GM20431 (cell line): Measurements from ENCODE around the gene SLC4A11.

Source experiments
- in situ Hi-C: fragments of 300-500 bp; cut with MseI, MboI; formaldehyde crosslinking; loops from one replicate; pipeline ENCODE4 v1.15.0; 2020; ENCODE audit warnings: low sequenced_read_pairs; ENCODE audit not compliant: unreplicated experiment

Gene SLC4A11

DNA sequence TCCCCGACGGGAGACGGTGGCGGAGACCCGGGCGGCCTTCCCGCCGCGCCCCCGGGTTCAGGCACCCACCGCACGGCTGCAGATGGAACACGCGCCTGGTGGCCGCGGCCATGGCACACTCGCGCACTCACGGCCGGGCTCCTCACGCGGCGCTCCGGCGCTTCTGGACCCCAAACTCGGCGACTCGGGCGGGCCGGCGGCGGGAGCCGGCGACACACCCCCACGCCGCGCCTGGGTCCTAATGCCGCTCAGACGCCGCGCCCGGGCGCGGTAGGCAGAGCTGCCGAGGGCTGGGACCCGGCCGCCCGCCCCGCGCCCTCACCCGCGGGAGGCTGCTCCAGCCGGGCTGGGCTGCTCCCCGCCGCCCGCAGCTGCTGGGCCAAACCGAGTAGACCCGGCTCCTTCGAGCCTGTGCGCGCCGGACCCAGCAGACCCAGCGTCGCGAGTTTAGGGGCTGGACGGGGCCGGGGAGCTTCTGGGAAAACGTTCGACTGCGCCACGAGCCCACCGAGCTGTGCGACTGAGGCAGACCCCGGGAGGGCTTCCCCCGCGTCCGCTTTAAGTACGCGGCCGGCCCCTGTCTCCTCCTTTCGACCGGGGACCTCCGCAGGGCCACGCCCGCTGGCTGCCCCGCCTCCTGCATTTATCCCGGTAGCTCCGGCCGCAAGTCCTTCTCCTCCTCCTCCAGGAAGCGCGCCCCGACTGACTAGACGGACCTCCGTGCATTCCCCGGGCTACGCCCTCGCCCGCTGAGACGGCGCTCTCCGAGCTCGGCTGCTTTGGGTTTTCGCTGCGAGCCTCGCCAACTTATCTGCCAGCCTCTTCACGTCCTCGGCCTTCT, at the start of gene SLC4A11:
TSS of gene SLC4A11 (minus strand) at position 165 of the 841 bp plus-strand sequence. CDS start at position 112, 53 bp downstream.
- in situ Hi-C loops = no loop called here

DNA sequence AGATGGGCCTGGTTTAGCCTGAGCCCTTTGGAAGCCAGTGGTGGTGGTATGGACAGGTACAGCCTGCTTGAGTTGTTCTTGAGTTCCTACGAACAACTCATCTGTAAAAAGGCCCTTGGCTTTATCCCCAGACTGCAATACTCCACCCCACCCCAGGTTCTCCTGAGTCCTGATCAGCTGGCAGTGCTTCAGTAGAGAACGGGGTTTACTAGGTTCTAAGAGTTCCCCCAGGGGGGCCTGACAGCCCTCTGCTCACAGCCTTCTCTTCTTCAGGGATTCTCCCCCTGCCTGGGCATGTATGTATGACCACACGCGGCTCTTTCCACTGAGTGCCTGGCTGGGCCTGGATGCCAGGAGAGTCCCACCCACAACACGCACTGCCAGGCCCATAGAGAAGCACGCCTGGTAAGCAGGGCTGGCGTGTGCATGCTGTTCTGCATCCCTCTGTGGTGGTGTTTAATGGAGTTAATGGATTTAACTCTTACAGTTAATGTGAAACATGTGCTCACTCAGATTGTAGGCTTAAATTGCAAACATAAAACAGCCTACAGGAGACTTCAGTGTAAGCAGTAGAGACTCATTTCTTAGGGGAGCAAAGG, 44.3 kb upstream of the SLC4A11 start:
- in situ Hi-C loops = no loop called here

GRCh38 chr20:3282271-3283221, 43.6 kb upstream of the SLC4A11 start:
- in situ Hi-C loops = no loop called here

DNA sequence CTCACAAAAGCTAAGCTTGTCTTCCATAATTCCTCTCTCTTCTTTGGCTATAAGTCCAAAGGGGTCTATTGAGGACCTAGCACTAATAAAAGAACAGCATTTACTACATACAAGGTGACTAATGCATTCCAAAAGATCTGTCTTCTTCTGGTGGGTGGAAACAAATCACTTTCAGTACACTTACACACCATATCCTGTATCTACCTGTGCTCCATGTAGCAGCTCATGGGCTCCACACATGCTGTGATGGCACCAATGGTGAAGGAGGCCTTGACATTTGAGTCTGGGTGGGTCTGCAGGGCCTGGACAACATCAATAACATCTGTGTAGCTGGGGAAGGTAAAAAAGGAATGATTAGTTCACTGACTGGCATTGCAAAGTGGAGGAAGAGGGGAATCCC, 42.4 kb upstream of the SLC4A11 start:
- in situ Hi-C loops = no loop called here

- in situ Hi-C loops = no loop called here
These were observed 40.8 kb upstream of the SLC4A11 start for GRCh38 chr20:3279761-3280160.

DNA sequence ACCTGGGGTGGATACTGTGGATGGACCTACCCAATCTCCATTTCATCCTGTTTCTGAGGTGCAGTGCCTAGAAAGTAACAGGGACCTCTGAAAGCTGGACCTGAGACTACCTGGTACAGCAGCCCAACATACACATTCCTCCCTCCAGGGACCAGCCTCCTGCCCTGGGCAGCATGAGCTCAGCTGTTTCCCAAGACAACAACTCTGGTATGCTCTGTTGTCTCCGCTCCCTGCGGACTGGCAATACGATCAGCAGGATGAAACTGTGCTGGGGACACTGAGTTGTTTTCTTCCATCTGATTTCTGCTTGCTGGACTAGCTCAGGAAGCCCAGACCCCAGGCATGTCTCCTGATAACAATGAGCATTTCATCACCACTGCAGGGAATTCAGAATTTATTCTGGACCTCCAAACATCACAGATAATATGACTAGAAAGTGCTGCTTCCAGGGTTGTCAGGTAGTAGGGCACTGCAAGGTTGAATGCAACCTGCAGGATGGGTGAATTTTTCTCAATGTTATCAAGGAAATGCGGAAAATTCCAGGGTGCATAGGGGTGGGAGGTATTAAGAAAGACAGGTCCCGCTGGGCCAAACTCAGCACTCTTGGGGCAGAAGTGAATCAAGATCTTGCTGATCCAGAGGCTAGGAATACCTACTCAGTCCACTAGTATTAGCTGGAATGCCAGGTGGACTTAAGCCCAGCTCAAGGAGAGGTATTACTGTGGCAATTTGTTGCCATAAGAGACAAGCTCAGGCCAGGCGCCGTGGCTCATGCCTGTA, 38.9 kb upstream of the SLC4A11 start:
- in situ Hi-C loops = no loop called here

DNA sequence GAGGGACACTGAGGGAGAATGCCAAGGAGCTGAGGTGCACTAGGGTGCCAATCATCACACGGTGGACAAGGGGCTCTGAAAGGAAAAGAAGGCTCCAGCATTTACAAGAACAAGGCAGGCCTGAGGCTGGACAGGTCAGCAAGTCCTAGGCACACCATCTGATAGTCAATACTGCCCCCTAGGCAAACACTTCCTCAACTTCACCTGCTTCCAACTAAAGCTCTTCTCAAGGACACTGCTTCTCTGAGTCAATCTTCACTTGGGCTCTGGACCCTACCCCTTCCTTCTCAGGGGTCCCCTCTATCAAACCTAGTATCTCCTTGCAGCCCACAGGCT, 37.7 kb upstream of the SLC4A11 start:
- in situ Hi-C loops = no loop called here

- in situ Hi-C loops = no loop called here
These were observed 37.1 kb upstream of the SLC4A11 start for GRCh38 chr20:3275966-3276679.

GRCh38 chr20:3275064-3275935, 36.3 kb upstream of the SLC4A11 start:
- in situ Hi-C loops = no loop called here

GRCh38 chr20:3273371-3273770, 34.4 kb upstream of the SLC4A11 start:
- in situ Hi-C loops = no loop called here

GRCh38 chr20:3270051-3270450, 31.1 kb upstream of the SLC4A11 start:
- in situ Hi-C loops = no loop called here

DNA sequence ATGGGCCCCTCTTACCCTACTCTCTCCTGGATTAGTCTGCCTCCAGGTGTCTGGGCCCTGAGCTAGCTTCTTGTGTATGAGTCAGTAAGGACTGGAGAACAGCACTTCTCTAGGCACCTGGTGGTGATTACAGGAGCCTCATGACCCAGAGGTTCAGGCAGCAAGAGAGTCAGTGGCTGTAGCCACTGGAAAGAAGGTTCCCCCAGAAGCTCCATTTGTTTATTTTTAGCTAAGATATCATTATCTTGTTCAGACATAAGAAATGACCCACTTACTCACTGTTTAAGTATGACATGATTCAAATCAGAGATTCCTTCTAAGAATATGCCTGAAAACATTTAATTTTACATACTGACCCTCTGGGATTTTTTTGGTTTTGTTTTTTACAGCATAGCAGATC, 23.6 kb upstream of the SLC4A11 start:
- in situ Hi-C loops = no loop called here

GRCh38 chr20:3258429-3258828, 19.4 kb upstream of the SLC4A11 start:
- in situ Hi-C loops = no loop called here

DNA sequence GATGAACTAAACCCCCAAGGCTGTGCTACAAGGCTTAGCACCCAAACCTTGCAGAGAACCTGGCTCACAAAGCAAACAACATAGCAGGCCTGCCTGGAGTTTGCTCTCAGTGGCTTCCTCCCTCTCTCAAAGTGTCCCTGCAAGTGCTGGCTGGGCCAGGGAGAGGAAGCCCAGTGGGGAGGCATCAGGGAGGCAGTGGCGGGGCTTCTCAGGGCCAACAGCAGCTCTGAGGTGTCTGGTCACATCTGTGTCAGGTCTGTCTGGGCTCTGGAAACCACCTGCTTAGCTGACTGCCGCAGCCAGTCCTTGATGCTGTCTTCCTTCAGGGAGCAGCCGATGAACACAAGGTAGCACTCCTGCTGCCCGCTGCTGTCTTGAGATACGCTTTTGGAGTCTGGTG, 16.7 kb upstream of the SLC4A11 start:
- in situ Hi-C loops = no loop called here

GRCh38 chr20:3251806-3252205, 12.8 kb upstream of the SLC4A11 start:
- in situ Hi-C loops = no loop called here

DNA sequence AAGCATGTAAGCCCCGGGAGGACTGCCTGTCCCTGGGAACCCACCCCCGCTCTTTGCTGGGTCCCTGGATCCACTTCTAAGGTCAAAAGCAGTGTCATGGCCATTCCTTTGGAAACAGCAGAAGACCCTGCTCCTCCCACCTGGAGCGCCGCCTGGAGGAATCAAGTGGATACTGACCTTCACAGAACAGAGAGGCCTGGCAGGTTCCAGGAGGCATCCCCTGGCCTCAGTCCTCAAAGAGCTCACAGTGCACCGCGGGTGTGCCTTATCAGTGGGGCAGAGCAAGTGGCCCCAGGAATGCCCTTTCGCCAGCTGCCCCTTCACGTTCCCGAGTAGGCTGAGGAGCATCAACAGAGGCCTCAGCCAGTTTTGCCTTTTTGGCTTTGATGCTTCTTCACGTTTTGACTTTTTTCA, 11.1 kb upstream of the SLC4A11 start:
- in situ Hi-C loops = no loop called here

GRCh38 chr20:3248993-3249347, 10.0 kb upstream of the SLC4A11 start:
- in situ Hi-C loops = no loop called here

GRCh38 chr20:3248167-3248992, 9.4 kb upstream of the SLC4A11 start:
- in situ Hi-C loops = no loop called here
